GM21619 (cell line): ENCODE data around the gene PDAP1.
"Not testable (repeated sequence)": the region's sequence is repeated elsewhere in the genome, so short reads cannot be mapped to it uniquely, and the experiment has no call there.

Source experiments
- ATAC-seq: cut with Tn5 transposase; IDR thresholded peaks from one replicate; pipeline ENCODE4 v1.9.1; 2021; ENCODE audit not compliant: unreplicated experiment

Gene PDAP1

GRCh38 chr7:99357701-99358490, 50.5 kb downstream of the PDAP1 start:
- no peak for ATAC-seq

GRCh38 chr7:99355098-99355497, 53.3 kb downstream of the PDAP1 start:
- no peak for ATAC-seq

- no peak for ATAC-seq
Measured at GRCh38 chr7:99352247-99352646, 56.1 kb downstream of the PDAP1 start.

- not testable (repeated sequence) for ATAC-seq
Measured at GRCh38 chr7:99350641-99351040, 57.8 kb downstream of the PDAP1 start.
